Vagina (tissue), 2 donors: Measurements from ENCODE around the gene CLEC4E.

Source experiments
- POLR2A ChIP-seq, 2 donors: fragments of 450-650 bp; IDR thresholded peaks; one replicate each; pipeline ENCODE4 v1.6.1; 2017; ENCODE audit warnings: antibody characterized with exemption in 2 of 2, mild to moderate bottlenecking in 2 of 2, moderate library complexity in 2 of 2
- TF ChIP-seq, protein P1 (sequence below), 3 experiments: fragments of 450-650 bp in 2 of 3; fragments of 200-600 bp in 1 of 3; sonication (generic) in 1 of 3; IDR thresholded peaks; one replicate each; pipeline ENCODE4 v1.5.1; 2017 to 2019; ENCODE audit warnings: antibody characterized with exemption in 3 of 3, mild to moderate bottlenecking in 2 of 3, moderate library complexity in 2 of 3

DNA sequence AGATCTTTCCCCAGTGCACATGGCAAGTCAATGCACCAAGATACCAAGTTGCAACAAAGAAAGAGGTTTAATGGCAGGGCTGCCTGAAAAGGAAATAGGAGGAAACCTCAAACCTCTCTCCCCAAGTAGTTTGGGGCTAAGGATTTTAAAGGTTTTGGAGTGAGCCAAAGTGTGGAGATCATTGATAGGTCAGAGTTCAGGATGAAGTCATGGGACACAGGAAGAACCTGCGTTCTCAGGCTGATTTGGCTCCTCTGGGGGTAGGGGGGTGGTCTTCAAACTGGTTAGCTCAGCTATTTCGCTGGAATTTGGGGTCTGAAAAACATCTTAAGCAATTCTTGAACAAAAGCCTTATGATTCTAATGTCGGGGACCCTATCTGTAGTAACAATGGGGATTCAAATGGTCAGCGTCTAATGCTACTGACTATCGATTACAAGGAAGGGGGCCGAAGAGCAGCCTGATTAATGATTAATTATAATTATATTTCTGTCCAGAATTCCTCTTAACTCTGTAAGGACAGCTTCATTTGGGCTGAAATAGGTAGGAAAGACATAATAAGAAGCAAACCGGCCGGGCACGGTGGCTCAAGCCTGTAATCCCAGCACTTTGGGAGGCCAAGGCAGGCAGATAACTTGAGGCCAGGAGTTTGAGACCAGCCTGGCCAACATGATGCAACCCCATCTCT is 40.5 kb upstream of the CLEC4E start:
- TF ChIP-seq, protein P1, sequence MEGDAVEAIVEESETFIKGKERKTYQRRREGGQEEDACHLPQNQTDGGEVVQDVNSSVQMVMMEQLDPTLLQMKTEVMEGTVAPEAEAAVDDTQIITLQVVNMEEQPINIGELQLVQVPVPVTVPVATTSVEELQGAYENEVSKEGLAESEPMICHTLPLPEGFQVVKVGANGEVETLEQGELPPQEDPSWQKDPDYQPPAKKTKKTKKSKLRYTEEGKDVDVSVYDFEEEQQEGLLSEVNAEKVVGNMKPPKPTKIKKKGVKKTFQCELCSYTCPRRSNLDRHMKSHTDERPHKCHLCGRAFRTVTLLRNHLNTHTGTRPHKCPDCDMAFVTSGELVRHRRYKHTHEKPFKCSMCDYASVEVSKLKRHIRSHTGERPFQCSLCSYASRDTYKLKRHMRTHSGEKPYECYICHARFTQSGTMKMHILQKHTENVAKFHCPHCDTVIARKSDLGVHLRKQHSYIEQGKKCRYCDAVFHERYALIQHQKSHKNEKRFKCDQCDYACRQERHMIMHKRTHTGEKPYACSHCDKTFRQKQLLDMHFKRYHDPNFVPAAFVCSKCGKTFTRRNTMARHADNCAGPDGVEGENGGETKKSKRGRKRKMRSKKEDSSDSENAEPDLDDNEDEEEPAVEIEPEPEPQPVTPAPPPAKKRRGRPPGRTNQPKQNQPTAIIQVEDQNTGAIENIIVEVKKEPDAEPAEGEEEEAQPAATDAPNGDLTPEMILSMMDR (IDR thresholded peaks at IDR 0.05): no peak
- no peak for TF ChIP-seq POLR2A (IDR thresholded peaks at IDR 0.05)
